Activated naive CD4-positive, alpha-beta T cell (primary cell): Measurements from ENCODE around the gene OS9.

ENCODE experiments used
- DNase-seq, 4 experiments: peaks; one replicate each; lab custom pipeline; 2025; lab: John Stamatoyannopoulos, UW

The OS9 gene

DNA sequence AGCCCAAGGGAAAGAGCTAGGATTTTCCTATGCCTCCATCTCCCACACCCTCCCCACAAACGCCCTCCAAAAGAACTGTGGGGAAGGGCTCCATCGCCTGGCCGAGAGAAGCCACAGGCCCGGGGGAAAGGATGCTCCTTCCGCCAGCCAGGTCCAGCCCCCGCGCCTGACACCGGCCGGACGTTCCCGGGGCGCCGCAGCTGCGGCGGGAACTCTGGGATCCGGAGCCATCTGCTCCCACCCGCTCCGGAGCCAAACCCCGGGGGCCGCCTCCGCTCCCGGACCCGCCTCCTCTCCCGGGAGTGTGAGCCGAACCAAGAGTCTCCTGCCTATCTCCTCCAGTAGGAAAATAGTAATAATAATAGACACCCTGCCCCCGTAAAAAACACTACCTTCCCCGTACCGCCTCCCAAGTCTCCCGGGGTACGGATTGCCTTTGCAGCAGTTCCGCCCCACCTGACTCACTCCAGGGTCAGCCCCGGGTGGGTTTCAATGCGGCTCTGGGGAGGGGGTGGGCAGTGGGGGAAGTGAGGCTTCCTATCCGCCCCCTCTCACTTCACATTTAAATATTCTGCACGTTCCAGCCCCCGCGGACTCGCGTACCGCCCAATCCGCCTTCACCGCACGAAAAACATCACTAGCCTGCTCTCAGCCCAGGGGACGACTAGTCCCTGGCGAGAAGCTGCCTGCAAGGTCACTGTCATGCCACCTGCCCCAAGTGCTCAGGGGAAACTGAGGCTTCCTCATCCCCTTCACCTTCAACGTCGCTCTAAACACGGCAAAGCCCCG lies 42.2 kb downstream of the OS9 start:
- no peak for DNase-seq

GRCh38 chr12:57736741-57737466 lies 43.0 kb downstream of the OS9 start:
- DNase-seq = no peak

GRCh38 chr12:57737467-57738460 lies 43.8 kb downstream of the OS9 start:
- no peak for DNase-seq

- DNase-seq = no peak
Observed at GRCh38 chr12:57738661-57739237, 44.8 kb downstream of the OS9 start, which contains the start of gene AGAP2. Gene AGAP2, minus strand, starts transcription at chr12:57738742. Its CDS starts 496 bp downstream, at chr12:57738246.

DNA sequence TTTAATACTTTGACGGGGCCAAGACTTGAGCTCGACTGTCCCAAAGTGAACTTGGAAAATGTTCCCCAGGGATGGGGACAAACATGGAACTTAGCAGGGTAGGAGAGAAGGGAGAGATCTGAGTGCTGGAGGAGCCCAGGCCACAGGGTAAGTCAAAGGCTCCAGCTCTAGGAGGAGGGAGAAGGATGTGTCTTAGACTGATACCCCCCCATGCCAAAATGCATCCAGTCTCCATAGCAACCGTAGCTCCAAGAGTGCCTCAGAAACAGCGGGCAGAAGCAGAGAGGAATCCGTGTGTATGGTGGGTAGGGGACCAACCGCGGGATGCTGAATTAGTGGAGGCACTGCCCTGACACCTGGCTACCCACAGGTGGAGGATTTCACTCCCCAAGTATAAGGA lies 45.5 kb downstream of the OS9 start:
- DNase-seq = no peak

GRCh38 chr12:57739914-57740538 lies 46.1 kb downstream of the OS9 start:
- no peak for DNase-seq

DNA sequence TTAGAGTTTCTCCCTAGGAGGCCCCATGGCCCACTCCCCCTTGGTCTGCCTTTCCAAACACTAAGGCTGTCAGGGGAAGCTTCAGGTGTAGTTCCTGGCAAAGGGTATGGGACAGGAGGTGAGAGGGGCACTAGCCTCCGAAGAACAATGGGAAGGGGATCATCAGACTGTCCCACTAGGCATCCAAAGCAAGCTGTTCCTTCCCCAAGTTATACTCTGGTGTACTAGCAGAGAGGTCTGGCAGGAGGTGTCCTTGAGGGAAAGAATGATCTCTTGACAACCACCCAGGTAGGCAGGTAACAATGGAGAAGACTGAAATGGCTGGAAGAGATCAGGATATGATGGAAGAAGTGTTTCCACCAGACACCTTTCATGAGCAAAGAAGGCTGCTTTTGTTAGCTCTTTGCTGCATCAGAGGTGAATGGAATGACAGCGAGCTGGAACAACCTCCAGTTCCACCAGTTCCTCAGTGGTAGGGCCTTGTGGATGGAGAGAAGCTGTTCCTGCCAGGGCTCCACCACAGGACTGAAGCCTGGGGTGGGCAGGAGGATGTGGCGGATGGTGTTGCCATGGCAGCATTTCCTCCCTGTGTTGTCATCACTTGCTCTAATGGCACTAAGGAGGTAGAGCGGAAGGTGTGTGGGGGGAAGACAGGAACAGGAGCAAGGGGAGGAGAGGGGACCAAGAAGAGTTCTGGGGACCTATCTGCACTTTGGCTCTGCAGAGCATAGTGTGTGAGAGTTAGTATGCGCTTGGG lies 46.9 kb downstream of the OS9 start:
- DNase-seq = peak in 2 of 4 experiments; percentile 49 to 66

GRCh38 chr12:57741413-57741789 lies 47.5 kb downstream of the OS9 start:
- DNase-seq = no peak

GRCh38 chr12:57741844-57742738 lies 48.2 kb downstream of the OS9 start:
- peak in 3 of 4 experiments; percentile 32 to 62 (median 54) for DNase-seq

DNA sequence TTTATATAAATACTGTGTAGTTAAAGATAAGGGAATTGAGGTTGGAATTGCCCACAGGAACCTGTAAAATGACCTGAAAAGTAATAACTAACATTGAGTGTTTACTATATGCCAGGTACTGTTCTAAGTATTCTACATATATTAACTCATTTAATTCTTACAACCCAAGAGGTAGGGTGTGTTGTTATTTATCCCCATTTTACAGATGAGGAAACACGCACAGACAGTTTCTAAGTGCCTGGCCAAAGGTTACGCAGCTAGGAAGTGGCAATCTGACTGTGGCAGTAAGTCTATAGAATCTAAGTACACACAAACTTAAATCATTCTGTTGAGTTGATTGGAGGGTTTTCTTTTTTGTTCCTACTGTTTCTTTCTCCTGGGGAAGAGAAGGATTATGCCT lies 49.8 kb downstream of the OS9 start:
- DNase-seq = no peak

- peak; percentile 42 to 63 (median 54) for DNase-seq
Observed at GRCh38 chr12:57744194-57744776, 50.4 kb downstream of the OS9 start.

- peak; percentile 60 to 87 (median 78) for DNase-seq
Observed at GRCh38 chr12:57744777-57745484, 51.0 kb downstream of the OS9 start, which contains the start of gene TSPAN31. Gene TSPAN31, plus strand, starts transcription at chr12:57745039. Its CDS starts 116 bp downstream, at chr12:57745155.

DNA sequence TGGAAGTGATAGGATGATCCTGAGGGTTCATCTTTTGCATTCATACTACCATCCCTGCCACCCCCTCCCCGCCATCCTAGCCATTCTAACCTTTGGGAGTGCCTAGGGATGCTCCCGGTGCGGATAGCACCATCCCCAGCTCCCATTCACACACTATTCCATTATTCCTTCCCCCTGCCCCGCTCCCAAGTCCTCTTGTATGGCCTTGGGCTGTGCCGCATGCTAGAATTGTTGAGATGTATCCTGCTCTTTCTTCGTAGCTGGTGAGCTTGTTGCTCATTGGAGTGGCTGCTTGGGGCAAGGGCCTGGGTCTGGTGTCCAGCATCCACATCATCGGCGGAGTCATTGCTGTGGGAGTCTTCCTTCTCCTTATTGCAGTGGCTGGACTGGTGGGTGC lies 51.6 kb downstream of the OS9 start:
- DNase-seq = no peak

DNA sequence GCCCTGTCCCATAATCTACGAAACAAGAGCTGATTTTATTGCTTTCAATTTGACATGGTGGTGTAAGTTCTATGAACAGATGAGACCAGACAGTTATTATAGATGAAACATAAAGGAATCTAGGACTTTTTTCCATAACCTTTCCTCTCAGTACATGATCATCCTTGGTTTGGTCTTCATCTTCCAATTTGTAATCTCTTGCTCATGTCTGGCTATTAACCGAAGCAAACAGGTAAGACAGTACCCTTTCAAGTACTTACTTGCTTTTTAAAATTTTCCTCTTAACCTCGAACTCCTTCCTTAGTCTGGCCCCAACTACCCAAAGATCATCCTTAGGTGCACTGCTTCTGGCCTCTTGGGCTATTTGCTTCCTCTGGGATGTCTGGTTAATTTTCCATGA lies 52.1 kb downstream of the OS9 start:
- DNase-seq = no peak

DNA sequence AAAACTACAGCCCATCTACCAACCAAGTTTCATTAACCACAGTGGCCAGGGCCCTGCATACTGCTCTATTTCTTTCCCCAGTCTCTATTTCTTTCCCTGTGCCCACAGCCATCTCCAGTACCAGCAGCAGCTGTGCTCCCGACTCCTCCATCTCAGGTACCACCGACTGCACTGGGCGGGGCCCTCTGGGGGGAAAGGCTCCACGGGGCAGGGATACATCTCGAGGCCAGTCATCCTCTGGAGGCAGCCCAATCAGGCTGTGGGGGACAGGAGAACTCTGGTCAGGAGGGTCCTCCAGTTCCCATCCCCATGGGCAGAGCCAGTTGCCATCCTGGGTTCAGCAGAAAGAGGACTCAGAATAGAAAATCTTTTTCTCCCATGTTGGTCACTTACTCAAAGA lies 55.1 kb downstream of the OS9 start:
- DNase-seq = no peak

DNA sequence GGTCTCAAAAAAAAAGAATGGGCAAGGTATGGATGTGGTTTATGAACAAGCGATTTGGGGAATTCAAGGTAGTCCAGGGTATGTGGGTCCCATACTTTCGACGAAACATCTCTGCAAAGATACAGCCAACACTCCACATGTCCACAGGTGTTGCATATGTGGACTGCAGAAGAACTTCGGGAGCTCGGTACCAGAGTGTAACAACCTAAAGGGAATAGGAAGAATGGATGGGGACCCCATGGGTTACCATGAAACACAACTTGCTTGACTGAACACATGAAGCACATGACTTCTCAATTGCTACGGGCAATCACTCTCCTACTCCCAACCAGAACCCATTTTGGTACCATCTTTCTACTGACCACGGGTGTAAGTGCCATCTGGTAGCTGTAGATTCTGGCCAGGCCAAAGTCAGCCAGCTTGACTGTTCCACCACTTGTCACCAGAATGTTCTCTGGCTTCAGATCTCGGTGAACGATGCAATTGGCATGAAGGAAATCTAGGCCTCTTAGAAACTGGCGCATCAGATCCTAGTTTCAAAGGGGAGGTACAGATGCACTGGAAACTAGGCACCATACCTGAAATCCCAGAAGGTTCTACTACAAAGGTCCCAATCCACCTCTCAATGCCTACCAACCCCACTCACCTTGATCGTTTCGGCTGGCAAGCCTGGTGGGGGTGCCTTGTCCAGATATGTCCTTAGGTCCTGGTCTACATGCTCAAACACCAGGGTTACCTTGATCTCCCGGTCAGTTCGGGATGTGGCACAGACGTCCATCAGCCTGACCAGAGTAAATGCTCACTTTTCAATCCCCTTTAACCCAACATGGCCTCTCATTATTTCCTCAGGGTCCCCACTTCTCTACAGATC lies 56.9 kb downstream of the OS9 start:
- no peak for DNase-seq

GRCh38 chr12:57751432-57751787 lies 57.5 kb downstream of the OS9 start:
- DNase-seq = no peak
